NCI-H748 (cell line): Measurements from ENCODE around the gene KCNH2.

ENCODE experiments used
- DNase-seq: peaks from one replicate; lab custom pipeline; 2025; ENCODE audit not compliant: unreplicated experiment; lab: John Stamatoyannopoulos, UW

Gene KCNH2

DNA sequence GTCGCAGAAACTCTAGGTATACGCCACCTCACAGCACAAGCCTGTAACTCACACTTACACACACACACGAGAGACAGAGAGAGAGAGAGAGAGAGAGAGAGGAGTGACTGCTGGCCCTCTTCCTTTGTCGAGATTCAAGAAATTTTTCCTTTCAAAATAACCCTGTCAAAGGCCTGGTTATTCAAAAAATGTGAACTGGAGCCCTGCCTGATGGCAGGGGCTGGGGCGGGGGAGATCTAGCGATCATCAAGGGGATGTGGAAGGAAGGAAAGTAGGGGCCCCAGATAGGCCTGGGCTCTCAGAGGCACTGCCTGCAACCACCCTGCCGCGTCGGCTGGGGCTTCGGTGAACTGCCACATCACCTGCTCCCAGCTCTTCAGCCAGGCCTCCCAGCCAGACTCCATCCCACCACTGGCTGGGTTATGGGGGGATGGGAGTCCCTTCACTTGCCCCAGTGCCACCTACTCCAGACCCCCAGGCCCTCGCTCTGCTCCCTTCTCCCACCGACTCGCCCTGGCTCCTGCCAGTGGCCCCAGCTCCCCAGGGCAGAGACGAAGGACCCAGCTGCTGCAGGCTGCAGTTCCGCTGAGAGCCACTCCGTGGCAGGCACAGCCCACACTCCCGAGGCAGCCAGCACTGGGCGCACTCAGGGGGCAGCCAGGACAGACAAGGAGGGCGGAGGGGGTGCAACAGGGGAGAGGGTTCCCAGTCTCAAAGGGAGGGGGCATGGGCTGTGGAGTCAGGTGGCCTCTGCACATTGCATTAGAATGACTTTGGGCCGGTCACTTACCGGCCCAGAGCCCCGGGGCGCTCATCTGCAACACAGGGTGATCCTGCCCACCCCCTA lies 15.3 kb downstream of the KCNH2 start:
- DNase-seq: no peak

DNA sequence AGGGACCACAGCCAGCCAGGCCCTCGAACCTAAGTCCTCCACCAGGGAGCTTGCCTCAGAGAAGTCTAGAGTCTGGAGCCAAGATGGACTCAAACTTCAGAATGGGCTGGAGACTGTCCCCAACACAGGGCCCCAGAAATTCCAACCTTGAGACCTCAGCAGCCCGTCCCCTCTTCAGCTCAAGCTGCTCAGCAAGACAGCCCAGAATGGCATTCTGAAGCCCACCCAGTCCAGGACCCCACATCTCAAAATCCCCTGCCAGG lies 15.9 kb downstream of the KCNH2 start:
- no peak for DNase-seq

- no peak for DNase-seq
Observed at GRCh38 chr7:150961510-150962289, 16.4 kb downstream of the KCNH2 start.

DNA sequence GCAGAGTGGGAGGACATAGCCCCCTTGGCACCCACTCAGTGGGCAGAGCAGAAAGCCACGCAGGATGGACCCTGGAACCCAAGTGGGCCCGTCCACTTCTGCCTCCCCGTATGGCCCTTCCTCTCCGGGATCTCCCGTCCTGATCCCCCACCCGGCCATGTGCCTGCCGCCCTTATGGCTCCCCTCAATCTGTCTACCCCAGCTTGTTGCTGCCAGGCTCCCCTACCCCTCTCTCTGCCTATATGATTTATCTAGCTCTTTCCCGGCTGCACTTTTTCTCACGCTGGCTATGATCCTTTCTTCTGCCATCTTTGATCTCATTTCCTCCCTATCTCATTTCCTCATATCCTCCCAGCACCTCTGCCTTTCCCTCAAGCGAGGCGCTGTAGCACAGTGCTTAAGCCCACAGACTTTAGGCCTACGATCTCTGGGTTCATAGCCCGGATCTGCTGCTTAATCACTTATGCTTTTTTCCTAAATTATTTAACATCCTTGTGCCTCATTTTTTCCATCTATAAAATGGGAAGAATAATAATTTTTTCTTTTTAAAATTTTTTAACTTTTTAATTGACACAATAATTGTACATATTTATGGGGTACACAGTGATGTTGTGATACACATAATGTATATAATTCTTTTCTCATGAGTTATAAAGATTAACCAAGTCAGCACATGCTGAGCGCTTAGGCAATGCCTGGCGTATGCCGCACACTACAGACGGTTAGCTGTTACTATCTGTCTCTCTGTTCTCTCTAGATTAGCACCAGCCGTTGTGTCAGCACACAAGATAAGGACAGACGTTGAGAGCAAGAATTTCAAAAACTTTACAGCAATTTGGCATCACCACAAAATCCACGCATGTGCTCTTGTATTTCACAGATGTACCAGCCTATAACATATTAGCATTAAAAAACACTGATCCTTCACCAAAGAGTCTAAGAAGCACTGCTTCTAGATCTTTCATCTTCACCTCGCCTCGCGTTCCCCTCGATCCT lies 18.1 kb downstream of the KCNH2 start:
- no peak for DNase-seq

- no peak for DNase-seq
Observed at GRCh38 chr7:150959081-150959480, 19.0 kb downstream of the KCNH2 start.

DNA sequence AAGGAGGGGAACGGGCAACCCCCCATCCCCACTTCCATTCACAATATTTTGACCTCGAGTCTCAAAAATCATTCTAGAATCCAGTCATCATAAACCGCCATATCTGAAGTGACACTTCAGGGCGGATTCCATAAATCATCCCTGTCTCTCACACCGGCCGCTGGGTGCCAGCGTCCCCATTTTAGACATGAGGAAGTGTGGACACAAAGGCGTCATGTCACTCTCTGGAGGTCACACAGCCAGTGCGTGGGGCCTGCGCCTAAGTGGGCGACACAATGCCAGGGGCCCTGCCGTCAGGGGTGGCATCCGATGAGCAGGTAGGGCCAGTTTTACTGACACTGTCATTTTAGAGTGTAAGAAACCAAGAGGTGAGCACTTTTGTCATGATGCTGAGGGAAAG lies 19.5 kb downstream of the KCNH2 start:
- DNase-seq: no peak

DNA sequence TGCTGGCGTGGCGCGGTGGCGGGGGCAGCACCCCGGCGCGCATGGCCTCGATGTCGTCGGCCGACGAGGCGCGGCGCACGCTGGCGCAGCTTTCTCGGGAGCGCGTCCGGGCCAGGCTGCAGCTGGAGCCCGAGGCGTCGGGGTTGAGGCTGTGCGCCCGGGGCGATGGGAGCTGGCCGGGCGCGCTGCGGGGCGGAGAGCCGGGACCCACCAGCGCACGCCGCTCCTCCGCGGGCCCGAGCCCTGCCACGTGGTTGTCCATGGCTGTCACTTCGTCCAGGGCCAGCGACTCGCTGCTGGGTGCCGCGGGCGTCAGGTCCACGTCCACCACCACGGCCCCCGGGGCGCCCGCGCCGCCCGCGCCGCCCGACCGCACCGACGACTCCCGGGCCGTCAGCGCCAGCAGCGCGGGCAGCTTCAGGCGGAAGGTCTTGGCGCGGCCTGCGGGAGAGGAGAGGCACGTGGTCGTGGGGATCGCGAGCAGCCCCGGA lies 20.0 kb downstream of the KCNH2 start:
- DNase-seq: no peak

DNA sequence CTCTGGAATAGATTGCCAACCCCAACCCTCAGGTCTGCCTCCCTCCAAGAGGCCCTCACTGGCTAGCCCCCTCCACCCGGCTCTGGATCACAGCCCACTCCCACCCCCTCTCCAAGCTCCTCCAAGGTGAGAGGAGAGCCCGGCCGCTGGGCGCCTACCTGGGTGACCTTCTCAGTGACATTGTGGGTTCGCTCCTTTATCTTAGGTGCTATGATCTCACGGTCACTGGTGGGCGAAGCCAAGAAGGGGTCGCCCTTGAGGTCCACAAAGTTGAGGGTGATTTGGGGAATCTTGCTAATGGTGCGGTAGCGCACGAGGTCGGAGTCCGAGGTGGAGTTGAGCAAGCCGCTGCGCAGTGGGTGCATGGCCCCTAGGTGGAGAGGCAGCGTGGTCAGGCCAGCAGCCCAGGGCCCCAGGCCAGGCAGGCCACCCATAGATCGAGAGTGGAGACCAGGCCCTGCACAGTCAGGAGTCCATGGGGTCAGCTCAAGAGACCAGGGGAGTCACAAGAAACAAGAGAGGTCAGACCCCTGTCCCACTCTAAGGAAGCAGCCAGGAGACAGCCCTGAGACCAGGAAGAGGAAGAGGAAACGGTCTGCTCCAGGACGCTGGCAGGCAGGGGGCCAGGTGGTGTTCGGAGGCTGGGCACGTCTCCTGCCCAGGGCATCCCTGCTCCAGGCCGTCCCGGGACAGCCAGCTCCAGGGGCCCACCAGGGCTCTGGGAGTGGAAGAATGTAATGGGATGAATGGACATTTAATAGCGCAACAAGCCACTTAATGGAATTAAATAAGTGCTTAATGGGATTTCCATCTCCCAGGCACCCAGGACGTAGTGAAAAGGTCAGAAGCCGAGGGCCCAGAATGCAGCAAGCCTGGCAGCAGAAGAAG lies 20.7 kb downstream of the KCNH2 start:
- no peak for DNase-seq

DNA sequence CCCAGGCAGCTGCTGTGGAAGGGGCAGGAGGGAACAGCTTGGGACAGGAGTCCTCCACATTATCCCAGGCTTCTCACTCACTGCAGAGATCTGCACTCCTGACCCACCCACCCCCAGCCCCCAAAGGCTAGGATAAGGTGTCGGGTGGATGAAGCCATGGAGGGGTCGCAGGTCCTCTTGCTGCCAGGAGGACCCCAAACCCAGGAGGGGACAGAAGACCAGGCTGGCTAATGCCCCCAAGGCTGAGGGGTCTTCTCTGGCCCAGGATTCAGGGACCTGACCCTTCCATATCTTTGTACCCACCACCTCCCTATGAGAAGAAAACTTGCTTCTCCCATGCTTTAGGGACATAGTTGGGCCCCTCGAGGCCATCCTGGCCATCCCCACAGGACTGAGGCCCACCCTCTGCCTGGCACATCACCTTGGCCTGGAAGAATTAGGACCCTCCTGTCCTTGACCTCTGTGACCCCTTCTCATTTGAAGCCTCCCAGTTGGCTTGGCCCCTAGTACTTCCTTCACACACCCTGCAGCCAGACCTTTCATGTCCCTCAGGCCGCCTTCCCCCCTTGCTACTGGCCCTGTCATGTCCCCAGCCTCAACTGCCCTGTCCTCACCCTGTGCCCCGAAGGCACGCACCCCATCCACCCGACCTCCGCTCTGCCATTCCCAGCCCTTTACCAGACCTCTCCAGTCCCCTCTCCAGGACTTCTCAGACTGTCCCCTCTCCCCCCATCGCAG lies 21.6 kb downstream of the KCNH2 start:
- no peak for DNase-seq

DNA sequence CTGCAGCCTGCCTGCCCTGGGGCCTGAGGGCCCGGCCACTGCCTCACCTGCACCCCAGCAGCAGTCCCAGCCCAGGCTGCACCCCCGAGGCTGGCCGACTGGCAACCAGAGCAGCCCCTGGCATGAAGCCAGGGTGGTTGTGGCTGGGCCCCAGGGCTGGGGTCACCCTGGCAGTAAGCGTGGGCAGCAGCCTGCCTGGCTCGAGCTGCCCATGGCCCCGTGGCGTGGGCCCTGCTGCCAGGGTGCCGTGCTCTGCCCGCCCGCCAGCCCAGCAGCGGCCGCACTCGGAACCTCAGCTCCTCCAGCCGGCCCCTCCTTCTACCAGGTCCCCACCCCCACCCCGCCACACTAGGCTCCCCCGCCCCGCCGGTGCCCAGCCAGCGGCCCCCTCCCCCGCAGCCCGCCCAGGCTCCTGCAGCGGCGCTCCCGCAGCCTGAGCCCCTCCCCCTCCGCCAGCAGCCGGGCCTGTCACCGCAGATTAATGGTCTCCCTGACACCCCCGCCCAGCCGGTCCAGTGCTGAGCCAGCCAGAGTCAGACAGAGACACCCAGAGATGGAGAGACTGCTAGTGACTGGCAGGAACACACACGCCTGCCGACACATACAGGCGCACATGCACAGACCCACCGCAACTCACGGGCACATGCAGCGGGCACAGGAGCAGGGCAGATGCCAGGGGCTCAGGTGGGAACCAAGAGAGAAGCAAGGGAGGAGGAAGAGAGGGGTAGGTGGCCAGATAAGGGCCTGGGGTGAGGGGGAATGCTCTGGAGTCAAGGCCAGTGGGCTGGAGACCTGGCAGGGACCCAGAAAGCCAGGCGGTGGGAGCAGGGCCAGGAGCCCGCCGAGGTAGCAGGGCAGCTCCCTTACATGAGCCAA lies 22.4 kb downstream of the KCNH2 start:
- no peak for DNase-seq

GRCh38 chr7:150954986-150955518 lies 23.1 kb downstream of the KCNH2 start:
- DNase-seq: no peak

DNA sequence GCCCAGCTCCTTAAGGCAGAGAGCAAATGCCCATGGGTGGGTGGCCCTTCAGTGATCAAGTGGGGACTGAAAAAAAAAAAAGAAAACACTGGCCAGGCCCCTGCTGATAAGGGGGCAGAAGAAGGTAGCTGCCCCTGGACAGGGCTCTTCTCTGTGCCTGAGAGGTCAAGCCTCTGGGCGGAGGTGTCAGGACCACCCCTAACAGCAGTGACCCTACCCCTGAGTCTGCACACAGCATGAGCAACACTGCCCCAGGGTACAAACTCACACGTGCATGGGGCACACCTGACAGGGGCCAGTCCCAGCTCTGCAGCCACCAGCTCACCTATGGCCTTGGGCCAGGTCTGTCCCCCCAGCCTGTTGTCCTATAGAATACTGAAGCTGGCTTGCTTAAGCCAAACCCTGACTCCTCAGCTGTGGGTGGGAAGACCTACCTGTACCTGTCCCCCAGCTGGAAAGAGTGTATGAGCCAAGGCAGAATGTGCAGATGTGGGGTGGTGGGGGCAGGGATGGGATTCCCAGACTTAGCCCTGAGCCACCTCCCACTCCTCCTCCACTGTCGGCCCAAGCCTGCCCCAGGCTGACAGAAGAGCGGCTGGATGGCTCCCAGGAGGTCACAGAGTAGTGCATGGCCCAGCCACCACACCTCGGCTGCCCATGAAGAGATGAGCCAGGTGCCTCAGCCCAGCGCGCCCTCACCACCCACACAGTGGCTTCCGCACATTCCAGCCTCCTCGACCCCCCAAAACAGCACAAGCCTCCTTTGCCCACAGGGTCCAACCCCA lies 23.7 kb downstream of the KCNH2 start:
- DNase-seq: no peak

GRCh38 chr7:150953061-150953997 lies 24.8 kb downstream of the KCNH2 start:
- DNase-seq: no peak

GRCh38 chr7:150952331-150953050 lies 25.6 kb downstream of the KCNH2 start:
- DNase-seq: no peak

- DNase-seq: no peak
Observed at GRCh38 chr7:150951521-150951920, 26.6 kb downstream of the KCNH2 start.

DNA sequence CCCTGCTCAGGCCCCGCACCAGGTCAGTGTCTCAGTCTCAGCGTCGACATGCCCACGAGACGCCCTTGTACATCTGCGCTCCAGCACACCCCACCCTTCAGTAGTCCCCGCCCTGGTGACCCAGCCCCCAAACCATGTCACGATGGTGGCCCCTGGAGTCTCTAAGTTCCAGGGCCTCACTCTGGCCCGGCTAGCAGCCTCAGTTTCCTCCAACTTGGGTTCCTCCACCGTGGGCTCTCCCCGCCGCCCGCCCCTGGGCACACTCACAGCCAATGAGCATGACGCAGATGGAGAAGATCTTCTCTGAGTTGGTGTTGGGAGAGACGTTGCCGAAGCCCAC lies 27.0 kb downstream of the KCNH2 start:
- no peak for DNase-seq
